Effector memory CD4-positive, alpha-beta T cell (primary cell): ENCODE results near the gene MED15.

Experiments used
- DNase-seq, 3 donors: peaks; one replicate each; pipeline ENCODE4 v3.0.0-alpha.2; 2020
- H3K27ac ChIP-seq: 2 replicates; pipeline ENCODE4 v1.7.0; 2013; ENCODE audit warnings: mild to moderate bottlenecking, low read length, moderate library complexity; ENCODE audit not compliant: insufficient read depth, poor library complexity, severe bottlenecking
- H3K27me3 ChIP-seq: replicated peaks from 2 replicates; pipeline ENCODE4 v1.7.0; 2013; ENCODE audit warnings: mild to moderate bottlenecking, low read length; ENCODE audit not compliant: insufficient read depth, control insufficient read depth, poor library complexity, severe bottlenecking
- H3K36me3 ChIP-seq: 2 replicates; pipeline ENCODE4 v1.7.0; 2013; ENCODE audit warnings: mild to moderate bottlenecking, low read length, moderate library complexity; ENCODE audit not compliant: control insufficient read depth, insufficient read depth
- H3K4me1 ChIP-seq: 2 replicates; pipeline ENCODE4 v1.7.0; 2013; ENCODE audit warnings: low read length, mild to moderate bottlenecking; ENCODE audit not compliant: control insufficient read depth, insufficient read depth, poor library complexity, severe bottlenecking
- H3K4me3 ChIP-seq: 2 replicates; pipeline ENCODE4 v1.7.0; 2013; ENCODE audit warnings: low read length, low read depth, mild to moderate bottlenecking; ENCODE audit not compliant: insufficient read depth, poor library complexity, severe bottlenecking
- H3K9me3 ChIP-seq: 2 replicates; pipeline ENCODE4 v1.7.0; 2013; ENCODE audit warnings: mild to moderate bottlenecking, low read length, moderate library complexity; ENCODE audit not compliant: control insufficient read depth

The MED15 gene

DNA sequence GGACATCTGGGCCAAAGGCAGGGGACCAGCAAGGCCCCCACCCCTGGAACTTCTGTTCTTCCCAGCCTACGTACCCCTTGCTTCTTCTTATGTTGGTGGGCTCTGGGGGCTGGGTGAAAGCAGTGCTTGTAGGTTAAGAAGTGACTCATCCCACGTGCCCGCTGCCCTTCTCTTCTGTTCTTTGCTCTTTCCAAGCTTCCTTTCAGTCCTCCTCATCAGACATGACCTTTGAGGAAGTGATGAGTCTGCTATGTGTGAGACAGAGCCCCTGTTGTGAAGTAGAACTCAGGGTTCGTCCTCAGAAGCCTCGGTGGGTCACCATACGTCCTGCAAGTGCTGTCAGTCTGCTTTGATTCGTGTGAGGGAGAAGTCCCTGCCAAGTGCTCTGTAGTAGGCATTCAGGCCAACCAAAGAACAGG lies 12.7 kb downstream of the MED15 start:
- Histone ChIP-seq H3K36me3 (peaks cover 9% of the 10 kb centered on the region), H3K9me3 (no peaks in the 10 kb centered on the region), H3K4me1 (peaks cover 46% of the 10 kb centered on the region), H3K27ac (peak overlapping the region; percentile 23), H3K27me3 (no peaks in the 10 kb centered on the region), H3K4me3 (no peak overlapping the region)
- no peak for DNase-seq

DNA sequence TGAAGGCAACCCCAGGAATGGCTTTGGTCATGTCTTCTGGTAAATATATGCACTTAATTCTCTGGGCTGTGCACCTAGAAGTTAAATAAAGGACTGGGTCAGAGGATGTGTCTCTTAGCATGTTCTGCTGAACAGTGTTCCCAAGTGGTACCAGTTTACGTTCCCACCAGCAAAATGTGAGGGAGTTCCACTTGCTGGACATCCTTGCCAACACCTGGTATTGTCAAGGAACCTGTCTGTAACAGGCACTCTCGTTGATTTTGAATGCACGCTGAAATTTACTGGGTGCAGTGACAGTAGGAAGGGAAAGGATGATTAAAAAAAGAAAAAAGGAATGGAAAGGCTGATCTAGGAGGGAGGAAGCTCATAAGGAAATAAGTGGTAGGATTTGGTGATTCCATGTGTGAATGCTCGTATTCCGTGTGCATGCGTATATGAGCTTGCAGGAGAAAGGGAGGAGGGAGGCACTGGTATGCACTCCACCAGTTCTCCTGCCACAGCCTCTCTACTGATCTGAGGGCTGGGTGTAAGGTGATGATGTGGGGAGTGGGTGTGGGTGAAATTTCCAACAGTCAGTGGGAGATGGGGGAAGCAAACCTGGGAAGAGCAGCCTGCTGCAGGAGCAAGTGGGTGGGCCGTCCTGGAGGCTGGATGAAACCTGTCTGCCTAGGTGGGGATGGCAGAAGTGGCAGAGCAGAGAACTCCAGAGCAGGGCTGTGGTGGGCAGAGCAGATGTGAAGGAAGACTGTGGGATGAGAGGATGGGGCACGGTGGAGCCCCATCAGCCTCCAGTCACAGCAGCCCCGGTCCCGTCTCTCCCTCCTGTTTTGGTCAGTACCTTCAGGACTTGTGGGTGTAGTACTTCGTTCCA lies 15.0 kb downstream of the MED15 start:
- Histone ChIP-seq H3K27ac (peak overlapping the region; percentile 39), H3K4me3 (no peak overlapping the region), H3K27me3 (no peaks in the 10 kb centered on the region), H3K36me3 (peaks cover 15% of the 10 kb centered on the region), H3K9me3 (no peaks in the 10 kb centered on the region), H3K4me1 (peaks cover 44% of the 10 kb centered on the region)
- DNase-seq, result no peak

DNA sequence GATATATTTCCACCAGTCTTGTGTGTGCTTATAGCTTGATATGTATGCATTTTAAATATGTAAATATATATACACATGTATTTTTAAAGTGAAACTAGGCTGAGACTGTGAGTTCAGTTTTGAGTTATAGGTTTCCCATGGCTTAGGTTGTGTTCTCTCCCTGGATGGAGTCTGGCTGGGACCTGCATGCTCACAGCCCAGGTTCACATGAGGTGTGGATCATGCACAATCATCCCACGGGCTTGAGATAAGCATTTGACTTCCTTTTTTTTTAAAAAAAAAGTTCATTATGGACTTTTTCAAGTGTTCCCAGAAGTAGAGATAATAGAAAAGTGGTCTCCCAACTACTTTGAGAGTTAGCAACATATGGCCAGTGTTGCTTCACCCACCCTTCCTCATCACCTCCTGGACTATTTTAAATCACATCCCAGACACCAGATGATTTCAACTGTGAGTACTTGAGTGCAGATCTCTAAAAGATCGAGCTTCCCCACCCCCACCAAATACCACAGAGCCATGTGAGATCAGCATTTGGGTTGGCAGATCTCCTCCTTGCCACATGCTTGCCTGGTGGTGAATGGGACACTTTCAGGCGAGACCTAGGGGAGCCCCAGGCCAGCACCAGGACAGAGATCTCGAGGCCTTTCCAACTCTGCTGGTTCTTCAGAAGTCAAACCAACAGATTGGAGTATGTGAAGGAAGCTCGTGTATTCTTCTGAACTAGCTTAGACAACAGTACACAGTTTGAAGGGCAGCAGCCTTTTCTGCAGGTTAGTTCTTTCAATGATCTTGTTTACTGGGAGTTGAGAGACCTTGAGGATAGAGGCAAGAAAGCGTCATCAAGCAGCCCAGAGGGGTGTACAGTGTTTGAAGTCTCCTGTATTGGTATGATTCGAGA lies 15.9 kb downstream of the MED15 start:
- H3K4me3 ChIP-seq, result no peak overlapping the region
- DNase-seq, result peak in 1 of 3 donors; percentile 11
- H3K27ac ChIP-seq, result peak overlapping the region; percentile 39
- no peaks in the 10 kb centered on the region for H3K27me3 ChIP-seq
- peaks cover 15% of the 10 kb centered on the region for H3K36me3 ChIP-seq
- peaks cover 39% of the 10 kb centered on the region for H3K4me1 ChIP-seq
- H3K9me3 ChIP-seq, result no peaks in the 10 kb centered on the region

DNA sequence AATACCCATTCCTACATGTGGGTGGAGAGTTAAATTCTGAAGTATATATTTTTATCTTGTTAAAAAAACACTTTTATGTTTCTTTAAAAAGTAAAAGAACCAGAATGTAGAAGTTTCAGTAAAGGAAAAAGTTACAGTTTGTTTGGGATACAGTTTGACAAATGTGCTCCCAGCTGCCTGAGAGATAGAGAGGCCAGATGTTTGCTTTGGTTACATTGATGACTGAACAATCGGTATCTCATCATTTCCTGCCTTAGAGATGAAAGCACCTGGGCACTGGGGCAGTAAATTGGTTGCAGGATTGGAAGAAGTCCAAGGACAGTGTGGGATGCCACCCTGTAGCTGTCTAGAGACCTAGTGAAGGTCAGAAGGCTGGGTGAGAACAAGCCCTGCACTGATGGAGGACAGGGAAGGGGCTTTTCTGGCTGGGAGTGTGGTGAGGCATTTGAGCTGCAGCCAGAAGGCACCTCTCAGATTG lies 16.6 kb downstream of the MED15 start:
- Histone ChIP-seq H3K4me1 (peaks cover 39% of the 10 kb centered on the region), H3K36me3 (peaks cover 20% of the 10 kb centered on the region), H3K27ac (peak overlapping the region; percentile 39), H3K27me3 (no peaks in the 10 kb centered on the region), H3K4me3 (no peak overlapping the region), H3K9me3 (no peaks in the 10 kb centered on the region)
- DNase-seq, result peak in 1 of 3 donors; percentile 37

DNA sequence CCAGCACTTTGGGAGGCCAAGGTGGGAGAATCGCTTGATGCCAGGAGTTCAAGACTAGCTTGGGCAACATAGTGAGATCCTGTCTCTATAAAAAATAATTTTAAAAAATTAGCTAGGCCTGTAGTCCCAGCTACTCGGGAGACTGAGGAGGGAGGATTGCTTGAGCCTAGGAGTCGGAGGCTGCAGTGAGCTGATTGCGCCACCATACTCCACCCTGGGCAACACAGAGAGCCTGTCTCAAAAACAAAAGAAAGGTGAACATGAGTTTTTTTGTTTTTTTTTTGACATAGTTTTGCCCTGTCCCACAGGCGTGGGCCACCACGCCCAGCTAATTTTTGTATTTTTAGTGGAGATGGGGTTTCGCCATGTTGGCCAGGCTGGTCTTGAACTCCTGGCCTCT lies 17.6 kb downstream of the MED15 start:
- Histone ChIP-seq H3K27ac (no peak overlapping the region), H3K9me3 (no peaks in the 10 kb centered on the region), H3K4me1 (peaks cover 35% of the 10 kb centered on the region), H3K27me3 (no peaks in the 10 kb centered on the region), H3K4me3 (no peak overlapping the region), H3K36me3 (peaks cover 14% of the 10 kb centered on the region)
- DNase-seq, result no peak

DNA sequence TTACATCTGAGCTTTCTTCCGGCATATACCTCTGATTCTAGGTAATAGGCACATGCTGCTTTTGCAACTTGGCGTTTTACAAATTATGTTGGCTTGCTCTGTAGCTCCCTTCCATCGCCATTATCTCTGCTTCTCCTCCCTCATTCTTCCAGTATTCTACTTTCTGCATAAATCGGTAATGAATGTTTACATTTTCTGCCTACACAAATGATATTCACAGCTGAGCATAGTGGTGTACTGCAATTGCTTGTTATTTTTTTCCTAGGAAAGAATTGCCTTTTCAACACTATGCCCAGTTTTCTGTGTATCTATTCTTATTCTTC lies 18.9 kb downstream of the MED15 start:
- Histone ChIP-seq H3K36me3 (peaks cover 12% of the 10 kb centered on the region), H3K4me1 (peaks cover 42% of the 10 kb centered on the region), H3K27me3 (no peaks in the 10 kb centered on the region), H3K9me3 (no peaks in the 10 kb centered on the region), H3K4me3 (no peak overlapping the region), H3K27ac (no peak overlapping the region)
- DNase-seq, result no peak

DNA sequence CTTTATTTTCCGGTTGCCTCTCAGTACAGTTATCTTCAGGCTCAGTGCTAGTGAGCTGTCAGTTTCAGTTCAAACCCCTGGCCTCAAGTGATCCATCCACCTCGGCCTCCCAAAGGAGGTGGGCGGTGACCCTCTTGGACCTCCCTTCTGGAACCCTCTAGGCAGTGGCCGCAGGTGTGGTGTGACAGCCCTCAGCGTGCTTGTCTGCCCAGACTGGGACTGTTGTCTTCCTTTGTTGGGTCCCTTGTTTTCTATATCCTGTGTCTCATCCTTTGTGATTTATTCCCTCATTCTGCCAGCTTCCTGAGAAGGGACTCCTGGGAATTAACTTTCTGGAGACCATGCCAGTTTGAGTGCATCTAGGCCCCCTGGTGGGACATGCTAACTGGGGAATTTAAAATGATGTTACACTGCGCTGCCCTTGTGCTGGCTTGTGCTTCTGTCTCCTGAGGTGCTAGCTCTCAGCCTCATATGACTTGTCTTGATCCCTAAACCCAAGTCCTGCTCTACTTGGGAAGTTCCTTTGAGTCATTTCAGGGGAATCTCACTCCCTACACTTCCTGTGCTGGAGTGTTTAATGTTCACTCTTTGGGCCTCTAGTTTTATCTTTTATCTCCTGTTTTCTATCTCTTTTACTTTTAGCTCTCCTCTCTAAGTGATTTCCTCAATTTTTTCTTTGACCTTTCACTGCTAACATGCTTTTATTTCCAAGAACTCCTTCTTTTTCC lies 19.4 kb downstream of the MED15 start:
- Histone ChIP-seq H3K36me3 (peaks cover 12% of the 10 kb centered on the region), H3K27ac (no peak overlapping the region), H3K4me1 (peaks cover 47% of the 10 kb centered on the region), H3K27me3 (no peaks in the 10 kb centered on the region), H3K4me3 (no peak overlapping the region), H3K9me3 (no peaks in the 10 kb centered on the region)
- DNase-seq, result no peak

DNA sequence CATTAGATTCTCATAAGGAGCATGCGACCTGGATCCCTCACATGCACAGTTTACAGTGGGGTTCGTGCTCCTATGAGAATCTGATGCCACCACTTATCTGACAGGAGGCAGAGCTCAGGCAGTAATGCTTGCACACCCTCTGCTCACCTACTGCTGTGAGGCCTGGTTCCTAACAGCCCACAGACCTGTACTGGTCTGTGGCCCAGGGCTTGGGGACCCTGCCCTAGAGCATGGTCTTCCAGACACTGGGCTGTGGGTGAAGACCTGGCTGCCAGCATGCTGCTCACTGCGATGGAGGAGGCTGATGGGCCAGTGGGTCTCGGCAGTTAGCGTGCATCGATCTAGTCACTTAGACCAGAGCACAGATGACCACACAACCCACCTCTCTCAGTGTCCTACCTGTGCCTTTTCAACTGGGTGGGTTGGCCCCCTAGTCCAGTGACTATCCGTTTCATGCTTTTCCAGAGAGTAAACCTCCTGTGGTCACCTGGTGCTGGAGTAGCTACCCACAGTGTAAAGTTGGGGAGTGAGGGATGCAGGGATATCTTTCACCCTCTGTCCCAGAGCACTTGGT lies 21.1 kb downstream of the MED15 start:
- Histone ChIP-seq H3K27ac (no peak overlapping the region), H3K4me3 (no peak overlapping the region), H3K9me3 (no peaks in the 10 kb centered on the region), H3K4me1 (peaks cover 42% of the 10 kb centered on the region), H3K27me3 (no peaks in the 10 kb centered on the region), H3K36me3 (peaks cover 12% of the 10 kb centered on the region)
- DNase-seq, result no peak

DNA sequence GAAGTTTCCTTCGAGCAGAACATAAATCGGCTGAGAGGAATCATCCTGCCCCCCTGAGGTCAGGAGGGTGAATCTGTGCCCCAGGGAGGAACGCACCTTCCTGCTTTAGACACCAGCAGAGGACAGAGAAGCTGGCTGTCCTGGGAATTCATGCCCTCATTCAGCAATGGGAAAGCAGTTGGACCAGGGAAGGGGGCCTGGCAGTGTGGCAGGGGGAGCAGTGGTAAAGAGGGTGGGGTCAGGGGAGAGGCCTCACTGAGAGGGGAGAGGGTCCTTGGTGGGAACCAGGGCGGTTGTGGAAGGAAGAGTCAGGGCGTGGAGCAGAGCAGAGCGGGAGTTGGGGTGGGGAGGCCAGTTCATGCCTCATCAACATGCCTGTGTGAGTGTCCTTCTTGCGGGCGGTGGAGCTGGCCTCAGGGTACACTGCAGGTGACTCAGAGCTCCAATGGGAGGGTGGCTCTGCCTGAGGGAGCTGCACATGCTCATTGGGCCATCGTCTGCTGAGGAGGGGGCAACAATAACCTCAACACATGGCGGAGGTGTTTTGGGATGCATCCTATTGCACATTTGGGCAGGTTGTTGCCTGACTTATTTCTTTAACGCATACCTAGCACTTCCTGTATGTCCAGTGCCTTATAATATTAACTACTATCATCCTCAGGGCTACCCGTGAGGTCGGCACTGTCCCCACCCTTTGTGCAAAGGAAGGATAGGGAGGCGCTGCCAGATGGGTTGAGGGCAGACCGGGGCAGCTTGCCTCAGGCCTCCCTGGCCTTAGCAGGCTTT lies 23.2 kb downstream of the MED15 start:
- no peak for DNase-seq
- Histone ChIP-seq H3K36me3 (peaks cover 20% of the 10 kb centered on the region), H3K4me1 (peaks cover 26% of the 10 kb centered on the region), H3K27me3 (no peaks in the 10 kb centered on the region), H3K4me3 (no peak overlapping the region), H3K27ac (peak overlapping the region; percentile 1), H3K9me3 (no peaks in the 10 kb centered on the region)
